HCT116 (cell line): ENCODE data around the gene SRPK2. TPM values are rescaled to one million over a fixed set of nuclear protein-coding genes. Genes with fewer than 3 reads are reported as not detected.

Experiments
- ATAC-seq: fragments of 200-7000 bp; cut with Tn5 transposase; 2 replicates; pipeline ENCODE4 v1.9.1; 2020; ENCODE audit warnings: mild to moderate bottlenecking, moderate library complexity
- BruUV-seq: library from RNA; stranded (reverse); fragments of 400-500 nt; replicated peaks from 2 replicates; lab custom pipeline; 2021; lab: Mats Ljungman, UMichigan
- CTCF ChIA-PET: fragments of 300-600 bp; sonication (Branson Sonifier 250); formaldehyde crosslinking; loops from one replicate; lab custom pipeline; 2021; ENCODE audit warnings: antibody characterized with exemption; lab: Charles Lee
- POLR2A ChIA-PET: fragments of 300-600, 350-600 bp; sonication (Branson Sonifier 250); formaldehyde crosslinking; loops from one replicate; lab custom pipeline; 2021; ENCODE audit warnings: antibody characterized with exemption; lab: Charles Lee
- RAD21 ChIA-PET, 2 experiments: fragments of 300-600 bp; sonication (Branson Sonifier 250); formaldehyde crosslinking; loops; one replicate each; lab custom pipeline; 2023; ENCODE audit warnings: low total read pairs in 2 of 2; ENCODE audit not compliant: uncharacterized antibody in 2 of 2, unreplicated experiment in 2 of 2, low non-redundant PET in 1 of 2; lab: Charles Lee
- DNase-seq: peaks from one replicate; pipeline ENCODE4 v3.0.0-alpha.2; 2010; ENCODE audit warnings: low read depth, low spot score
- H2AFZ ChIP-seq: fragments of 200-600 bp; shearing (Covaris generic), sonication (generic); 2 replicates; pipeline ENCODE4 v1.6.1; 2017; ENCODE audit warnings: low read depth, mixed run types, mixed read lengths, antibody characterized with exemption, low read length; ENCODE audit not compliant: poor library complexity, severe bottlenecking
- H3K27ac ChIP-seq: 2 replicates; pipeline ENCODE4 v1.5.1; 2012; ENCODE audit warnings: low read depth, low read length
- H3K27me3 ChIP-seq: fragments of 200-600 bp; sonication (generic); 2 replicates; pipeline ENCODE4 v1.6.1; 2016; ENCODE audit warnings: mixed run types, low read length, mixed read lengths; ENCODE audit not compliant: insufficient read depth
- H3K36me3 ChIP-seq, 2 experiments: fragments of 200-500 bp in 1 of 2; fragments of 200-600 bp in 1 of 2; sonication (Bioruptor generic) in 1 of 2; sonication (generic) in 1 of 2; 2 replicates each; pipeline versions ENCODE4 v1.5.1 to v1.6.1; 2014 to 2016; ENCODE audit warnings: low read length in 2 of 2, inconsistent platforms in 1 of 2, mixed read lengths in 1 of 2, mixed run types in 1 of 2; ENCODE audit not compliant: insufficient read depth in 2 of 2, control insufficient read depth in 1 of 2
- H3K4me1 ChIP-seq, 2 experiments: fragments of 200-600 bp in 1 of 2; sonication (generic) in 1 of 2; 2 replicates each; pipeline versions ENCODE4 v1.5.1 to v1.6.1; 2012 to 2017; ENCODE audit warnings: low read length in 2 of 2, inconsistent platforms in 1 of 2, mild to moderate bottlenecking in 1 of 2, mixed read lengths in 1 of 2, mixed run types in 1 of 2, moderate library complexity in 1 of 2; ENCODE audit not compliant: insufficient read depth in 2 of 2, control insufficient read depth in 1 of 2
- H3K4me2 ChIP-seq: fragments of 200-600 bp; sonication (generic); 2 replicates; pipeline ENCODE4 v1.6.1; 2017; ENCODE audit warnings: mixed run types, low read length, mixed read lengths
- H3K4me3 ChIP-seq, 2 experiments: fragments of 200-600 bp in 1 of 2; sonication (generic) in 1 of 2; replicated peaks in 1 of 2; 2 replicates each; pipeline ENCODE4 v1.5.1; 2011 to 2016; ENCODE audit warnings: low read length in 2 of 2, control low read depth in 1 of 2, low read depth in 1 of 2, mild to moderate bottlenecking in 1 of 2, mixed read lengths in 1 of 2, mixed run types in 1 of 2
- H3K79me2 ChIP-seq: fragments of 200-600 bp; sonication (generic); 2 replicates; pipeline ENCODE4 v1.6.1; 2017; ENCODE audit warnings: mild to moderate bottlenecking, mixed run types, low read length, moderate library complexity, mixed read lengths; ENCODE audit not compliant: insufficient read depth
- H3K9ac ChIP-seq: fragments of 200-600 bp; sonication (generic); 2 replicates; pipeline ENCODE4 v1.6.1; 2016; ENCODE audit warnings: low read length, mixed read lengths
- H3K9me2 ChIP-seq: fragments of 200-600 bp; sonication (generic), shearing (Covaris generic); 2 replicates; pipeline ENCODE4 v1.6.1; 2017; ENCODE audit warnings: mixed run types, mild to moderate bottlenecking, moderate library complexity; ENCODE audit not compliant: insufficient read depth
- H3K9me3 ChIP-seq, 2 experiments: fragments of 200-500 bp in 1 of 2; fragments of 200-600 bp in 1 of 2; sonication (Bioruptor generic) in 1 of 2; sonication (generic) in 1 of 2; 2 replicates each; pipeline ENCODE4 v1.6.1; 2014 to 2017; ENCODE audit warnings: low read length in 2 of 2, mixed read lengths in 2 of 2, inconsistent platforms in 1 of 2, low read depth in 1 of 2, mild to moderate bottlenecking in 1 of 2, mixed run types in 1 of 2, moderate library complexity in 1 of 2; ENCODE audit not compliant: control insufficient read depth in 1 of 2, insufficient read depth in 1 of 2
- H4K20me1 ChIP-seq: fragments of 200-600 bp; sonication (generic), shearing (Covaris generic); 2 replicates; pipeline ENCODE4 v1.6.1; 2017; ENCODE audit warnings: mixed run types, mild to moderate bottlenecking, moderate library complexity; ENCODE audit not compliant: insufficient read depth
- ATF3 ChIP-seq: IDR thresholded peaks from 2 replicates; pipeline ENCODE4 v1.6.1; 2012
- CBX3 ChIP-seq: IDR thresholded peaks from 2 replicates; pipeline ENCODE4 v1.6.1; 2012; ENCODE audit warnings: low read depth
- CEBPB ChIP-seq: IDR thresholded peaks from 2 replicates; pipeline ENCODE4 v1.6.1; 2012; ENCODE audit warnings: low read depth
- CTCF ChIP-seq, 3 experiments: fragments of 200-600 bp in 1 of 3; sonication (generic) in 1 of 3; IDR thresholded peaks in 2 of 3; conservative IDR thresholded peaks in 1 of 3; 2 replicates each; pipeline ENCODE4 v1.5.1; 2012 to 2017; ENCODE audit warnings: low read depth in 2 of 3, low read length in 2 of 3, antibody characterized with exemption in 1 of 3, borderline replicate concordance in 1 of 3, control low read depth in 1 of 3, mild to moderate bottlenecking in 1 of 3, mixed read lengths in 1 of 3, mixed run types in 1 of 3, moderate library complexity in 1 of 3; ENCODE audit not compliant: insufficient read depth in 1 of 3
- EGR1 ChIP-seq: IDR thresholded peaks from 2 replicates; pipeline ENCODE4 v1.6.1; 2012; ENCODE audit warnings: low read depth
- ELF1 ChIP-seq: IDR thresholded peaks from 2 replicates; pipeline ENCODE4 v1.6.1; 2012; ENCODE audit warnings: low read depth, borderline replicate concordance
- EZH2phosphoT487 ChIP-seq: fragments of 200-600 bp; IDR thresholded peaks from 2 replicates; pipeline ENCODE4 v1.6.1; 2018; ENCODE audit warnings: antibody characterized with exemption, borderline replicate concordance
- JUND ChIP-seq: IDR thresholded peaks from 2 replicates; pipeline ENCODE4 v1.6.1; 2012
- MAX ChIP-seq: IDR thresholded peaks from 2 replicates; pipeline ENCODE4 v1.6.1; 2012
- POLR2A ChIP-seq: IDR thresholded peaks from 2 replicates; pipeline ENCODE4 v1.7.0; 2011; ENCODE audit warnings: borderline replicate concordance; ENCODE audit not compliant: insufficient read depth, insufficient read length; ENCODE audit errors: extremely low read depth
- POLR2AphosphoS5 ChIP-seq: IDR thresholded peaks from 2 replicates; pipeline ENCODE4 v1.6.1; 2011; ENCODE audit warnings: mild to moderate bottlenecking, low read depth, low read length, moderate library complexity
- RAD21 ChIP-seq: IDR thresholded peaks from 2 replicates; pipeline ENCODE4 v1.6.1; 2012; ENCODE audit warnings: low read depth, mild to moderate bottlenecking
- SIN3A ChIP-seq: IDR thresholded peaks from 2 replicates; pipeline ENCODE4 v1.6.1; 2012; ENCODE audit warnings: low read depth
- SRF ChIP-seq: IDR thresholded peaks from 2 replicates; pipeline ENCODE4 v1.6.1; 2012; ENCODE audit warnings: low read depth
- TCF7L2 ChIP-seq: IDR thresholded peaks from 2 replicates; pipeline ENCODE4 v1.7.0; 2011; ENCODE audit warnings: borderline replicate concordance, inconsistent platforms; ENCODE audit not compliant: insufficient read depth, insufficient read length; ENCODE audit errors: extremely low read depth
- YY1 ChIP-seq: IDR thresholded peaks from 2 replicates; pipeline ENCODE4 v1.6.1; 2011; ENCODE audit warnings: low read length, low read depth, moderate library complexity, mild to moderate bottlenecking; ENCODE audit not compliant: insufficient replicate concordance; ENCODE audit errors: extremely low read depth
- ZBTB33 ChIP-seq: IDR thresholded peaks from 2 replicates; pipeline ENCODE4 v1.6.1; 2011; ENCODE audit warnings: mild to moderate bottlenecking, low read length, moderate library complexity; ENCODE audit not compliant: insufficient replicate concordance; ENCODE audit errors: extremely low read depth
- ZFX ChIP-seq: fragments of 450-650 bp; IDR thresholded peaks from 2 replicates; pipeline ENCODE4 v1.6.1; 2017
- ZNF274 ChIP-seq: fragments of 200-500 bp; sonication (Bioruptor generic); IDR thresholded peaks from 2 replicates; pipeline ENCODE4 v1.6.1; 2014; ENCODE audit warnings: mild to moderate bottlenecking, low read depth, low read length, inconsistent platforms
- intact Hi-C: fragments of 100-400 bp; cut with micrococcal nuclease; formaldehyde crosslinking; loops from 2 replicates; pipeline ENCODE4 v1.10.0; 2022
- total RNA-seq: library from RNA; stranded (reverse); gene quantifications from one replicate; pipeline ENCODE4 v1.2.1, GENCODE V29; 2021; ENCODE audit not compliant: unreplicated experiment

SRPK2 gene
- total RNA-seq, 1 experiment from 2014 or later: 37.4 TPM

- H3K4me3 ChIP-seq: no peak overlapping the region
- peaks cover 4% of the 10 kb centered on the region; the same call in 1 of the 2 replicates for H4K20me1 ChIP-seq
- TSS peak; percentile 28 for BruUV-seq
- CTCF ChIA-PET: no interaction called here
- no peak overlapping the region for H3K9ac ChIP-seq
- intact Hi-C loops: no loop called here
- no peaks in the 10 kb centered on the region for H3K27me3 ChIP-seq
- no peaks in the 10 kb centered on the region for H3K4me1 ChIP-seq
- no peaks in the 10 kb centered on the region; the same call in none of the 2 replicates for H3K79me2 ChIP-seq
- DNase-seq: no peak
- no peaks in the 10 kb centered on the region for H3K9me2 ChIP-seq
- no peak overlapping the region for H3K27ac ChIP-seq
- peaks cover 43 to 55% of the 10 kb centered on the region in 2 experiments for H3K36me3 ChIP-seq
- H3K4me2 ChIP-seq: no peak overlapping the region
- no peaks in the 10 kb centered on the region for H3K9me3 ChIP-seq
- POLR2A ChIA-PET: no interaction called here
- no peak overlapping the region for H2AFZ ChIP-seq
- ATAC-seq: no peak
- RAD21 ChIA-PET: no interaction called here
- TF ChIP-seq ZBTB33: no peak
- TF ChIP-seq ATF3: no peak
- TF ChIP-seq RAD21: no peak
- no peak for TF ChIP-seq YY1
- no peak for TF ChIP-seq CBX3
- no peak for TF ChIP-seq TCF7L2
- no peak for TF ChIP-seq CEBPB
- no peak for TF ChIP-seq POLR2A
- TF ChIP-seq CTCF (IDR thresholded peaks at IDR 0.05 in 2 of 3, conservative IDR thresholded peaks at IDR 0.05 in 1 of 3; ENCODE audit: borderline replicate concordance in 1 of 3, insufficient read depth in 1 of 3, low read depth in 2 of 3, low read length in 2 of 3): no peak
- no peak for TF ChIP-seq SIN3A
- TF ChIP-seq EGR1: no peak
- TF ChIP-seq SRF: no peak
- TF ChIP-seq ELF1: no peak
- TF ChIP-seq POLR2AphosphoS5: no peak
- no peak for TF ChIP-seq JUND
- TF ChIP-seq MAX: no peak
- TF ChIP-seq ZFX: no peak
- no peak for TF ChIP-seq EZH2phosphoT487
- no peak for TF ChIP-seq ZNF274
Measured at GRCh38 chr7:105107458-105107857, 281.3 kb downstream of the SRPK2 start.
